Measurements from ENCODE around the gene LYVE1. TPM values are rescaled to one million over a fixed set of nuclear protein-coding genes. Genes with fewer than 3 reads are reported as not detected.
"Not testable (repeated sequence)": the region's sequence is repeated elsewhere in the genome, so short reads cannot be mapped to it uniquely, and the experiment has no call there.

Gene LYVE1
- polyA plus RNA-seq, 5 donors, result 134 to 241 (median 194) TPM

DNA sequence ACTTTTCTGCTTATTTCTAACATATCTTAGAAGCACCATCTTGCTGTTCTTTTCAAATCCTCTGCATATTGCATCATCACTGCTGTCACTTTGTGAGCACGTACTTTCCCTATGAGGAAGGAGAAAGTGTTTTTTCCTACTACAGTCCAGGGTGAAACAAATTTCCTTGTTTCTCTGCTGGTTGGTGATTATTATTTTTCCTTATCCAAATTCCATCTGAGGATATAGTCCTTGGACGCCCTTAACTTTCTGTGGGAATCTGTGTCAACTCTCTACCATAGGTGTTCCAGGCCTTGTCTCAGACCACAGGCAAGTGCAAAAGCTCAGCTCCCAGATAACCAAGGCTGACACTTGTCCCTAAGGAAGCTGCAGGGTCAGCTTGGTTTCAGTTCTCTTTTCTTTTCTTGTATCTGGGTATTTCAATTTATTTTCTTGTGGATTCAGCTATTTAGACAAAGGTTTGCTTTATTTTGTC is 29.4 kb upstream of the LYVE1 start:
- no peak for DNase-seq

DNA sequence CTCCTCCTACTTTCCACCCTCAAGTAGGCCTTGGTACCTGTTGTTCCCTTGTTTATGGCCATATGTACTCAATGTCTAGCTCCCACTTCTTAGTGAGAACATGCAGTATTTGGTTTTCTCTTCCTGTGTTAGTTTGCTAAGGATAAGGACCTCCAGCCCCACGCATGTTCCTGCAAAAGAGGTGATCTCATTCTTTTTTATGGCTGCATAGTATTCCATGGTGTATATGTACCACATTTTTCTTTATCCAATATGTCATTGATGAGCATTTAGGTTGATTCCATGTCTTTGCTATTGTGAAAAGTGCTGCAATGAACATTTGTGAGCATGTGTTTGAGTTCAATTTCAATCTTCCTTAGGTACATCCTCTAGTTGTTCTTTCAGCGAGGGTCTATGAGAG is 27.4 kb upstream of the LYVE1 start:
- DNase-seq, result not testable (repeated sequence)

DNA sequence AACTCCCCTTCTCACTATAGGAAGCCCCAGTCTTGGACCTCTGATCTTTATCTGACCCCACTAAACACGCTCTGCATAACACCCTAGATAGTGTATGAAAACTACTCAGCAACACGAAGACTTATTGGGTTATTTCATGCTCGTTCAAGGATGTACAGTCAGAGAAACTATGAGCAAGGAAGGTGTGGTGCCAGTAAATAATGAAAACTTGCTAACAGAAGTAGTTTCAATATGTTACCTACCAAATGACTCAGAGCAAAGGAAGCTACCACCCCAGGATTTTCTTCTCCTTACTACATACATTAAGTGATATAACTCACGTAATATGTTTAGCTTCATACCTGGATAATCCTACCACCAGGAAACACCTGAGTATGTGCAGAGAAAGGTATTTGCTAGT is 25.9 kb upstream of the LYVE1 start:
- DNase-seq, result no peak

DNA sequence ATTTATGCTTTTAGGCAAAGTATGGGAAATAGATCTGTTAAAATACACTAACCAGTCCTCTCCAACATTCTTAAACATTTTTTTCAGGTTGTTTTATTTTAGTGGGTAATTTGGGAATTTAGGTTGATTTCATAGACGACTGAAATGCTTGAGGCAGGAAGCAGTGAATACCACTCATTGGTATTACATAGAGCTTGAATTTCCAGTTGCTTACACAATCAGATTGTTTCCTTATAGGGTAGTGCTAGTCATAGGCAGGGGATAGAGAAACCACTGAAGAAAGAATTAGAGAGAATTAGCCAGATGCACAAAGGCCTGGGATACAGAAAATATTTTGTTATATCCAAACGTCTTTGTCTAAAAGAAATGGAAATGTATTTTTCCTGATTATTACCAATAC is 23.9 kb upstream of the LYVE1 start:
- DNase-seq, result no peak

DNA sequence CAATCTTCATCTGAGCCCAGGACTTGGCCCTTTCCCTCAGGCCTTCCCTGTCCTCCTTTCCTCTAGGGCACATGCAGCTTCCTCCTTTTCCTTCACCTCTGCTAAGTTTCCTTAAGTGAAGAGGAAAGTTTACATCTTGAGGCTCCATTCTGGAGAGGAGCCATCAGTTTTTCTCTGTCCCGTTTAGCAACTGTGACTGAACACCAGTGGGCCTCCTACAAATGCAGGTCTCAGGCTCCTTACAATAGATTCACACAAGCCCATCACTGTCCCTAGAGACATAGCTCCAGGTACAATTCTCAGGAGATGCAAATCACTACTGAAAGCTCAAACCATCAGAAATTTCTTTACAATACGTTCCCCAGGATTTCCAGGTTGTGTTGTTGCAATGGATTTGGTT is 23.3 kb upstream of the LYVE1 start:
- no peak for DNase-seq

DNA sequence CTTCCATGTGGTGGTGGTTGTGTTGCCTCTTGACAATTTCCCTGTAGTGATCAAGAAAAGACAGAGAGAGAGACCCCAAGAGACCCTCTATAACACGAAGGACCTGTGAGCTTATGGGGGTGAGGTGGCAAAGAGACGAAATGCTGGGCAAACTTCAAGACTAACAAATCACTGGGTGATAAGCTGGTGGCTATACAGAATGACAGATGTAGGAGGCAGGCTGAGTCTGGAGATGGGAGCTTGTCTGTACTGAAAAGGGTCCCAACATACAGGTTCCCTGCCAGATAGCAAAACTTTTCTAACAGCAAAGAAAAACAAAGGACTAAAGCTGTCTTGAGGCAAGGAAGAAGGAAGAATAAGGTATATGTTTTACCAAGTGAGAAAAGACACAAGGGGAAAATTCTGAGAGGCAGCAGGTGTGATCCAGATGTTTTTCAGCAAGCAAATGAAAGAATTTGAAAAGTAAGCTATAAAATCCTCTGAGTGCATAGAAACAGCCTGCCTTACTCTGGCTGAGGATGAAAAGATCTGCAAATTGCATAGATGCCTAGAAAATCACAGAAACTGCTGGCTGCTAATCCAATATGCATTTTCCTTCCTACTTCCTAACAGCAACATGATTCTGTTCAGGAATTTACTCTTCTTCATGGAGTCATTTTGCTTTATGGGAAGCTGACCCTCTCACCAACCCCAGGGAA is 21.9 kb upstream of the LYVE1 start:
- no peak for DNase-seq

DNA sequence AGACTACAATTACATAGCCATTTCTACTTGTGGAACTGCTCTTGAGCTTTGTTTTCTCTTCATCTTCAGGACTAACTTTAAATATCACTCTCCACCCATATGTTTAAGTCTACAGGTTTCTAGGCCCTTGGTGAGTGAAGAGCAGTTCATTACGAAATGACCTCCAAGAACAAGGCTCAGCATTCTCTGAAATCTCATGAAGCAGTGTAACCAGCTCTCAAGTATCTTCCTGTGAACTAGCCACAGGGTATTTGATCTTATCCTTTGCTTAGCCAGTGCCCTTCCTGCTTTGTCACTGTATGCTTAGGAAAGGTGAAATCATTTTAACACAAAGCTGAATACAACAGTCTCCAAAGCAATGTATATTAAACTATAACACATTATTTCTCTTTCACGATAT is 20.4 kb upstream of the LYVE1 start:
- DNase-seq, result no peak

DNA sequence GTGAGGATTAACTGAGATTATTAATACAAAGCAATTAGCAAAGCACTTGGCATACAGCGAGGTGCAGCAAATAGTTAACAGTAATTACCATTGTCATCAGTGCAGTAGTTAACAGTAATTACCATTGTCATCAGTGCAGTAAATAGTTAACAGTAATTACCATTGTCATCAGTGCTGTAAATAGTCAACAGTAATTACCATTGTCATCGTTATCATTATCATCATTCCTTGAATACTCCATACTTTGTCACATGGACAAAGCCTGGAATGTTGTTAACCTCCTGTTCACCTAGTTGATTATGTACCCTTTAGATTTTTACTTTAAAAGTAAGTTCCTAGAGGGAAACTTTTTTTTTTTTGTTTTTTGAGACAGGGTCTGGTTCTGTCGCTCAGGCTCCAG is 19.5 kb upstream of the LYVE1 start:
- DNase-seq, result no peak

DNA sequence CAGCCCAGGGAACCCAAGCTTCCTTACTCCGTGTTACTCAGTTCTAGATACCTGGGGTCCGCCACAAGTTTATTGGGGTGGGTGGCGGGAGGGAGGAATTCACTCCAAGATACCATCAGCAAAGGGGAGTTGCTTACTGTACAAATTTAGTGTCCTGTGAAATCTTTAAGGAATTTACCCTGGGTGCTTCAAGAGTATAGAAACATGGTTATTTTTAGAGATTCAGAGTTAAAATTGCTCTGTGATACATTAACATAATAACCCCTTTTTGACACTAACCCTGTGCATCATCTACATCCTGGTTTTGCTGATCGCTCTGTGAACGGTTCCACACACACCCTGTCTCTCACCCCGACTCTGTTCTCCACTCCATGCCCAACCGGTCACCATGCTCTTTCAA is 18.9 kb upstream of the LYVE1 start:
- DNase-seq, result no peak

DNA sequence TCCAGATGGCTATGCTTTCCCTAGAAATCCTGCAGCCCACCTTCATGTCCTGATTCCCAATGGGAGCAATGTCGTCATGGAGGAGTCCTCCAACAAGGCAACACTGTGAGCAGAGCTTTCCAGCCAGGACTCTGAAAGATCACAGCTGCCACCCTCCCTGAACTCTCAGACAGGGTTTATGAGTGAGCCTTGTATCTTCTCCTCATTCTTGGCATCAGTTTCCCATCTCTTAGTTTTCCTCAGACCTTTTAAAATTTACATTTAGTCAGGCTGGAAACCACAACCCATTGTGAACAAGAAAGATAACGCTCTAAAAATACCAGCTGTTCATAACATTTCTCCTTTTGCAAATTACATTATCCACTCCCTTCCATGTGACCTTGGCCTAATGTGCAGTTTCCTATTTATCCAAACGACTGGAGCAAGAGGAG is 15.6 kb upstream of the LYVE1 start:
- DNase-seq, result peak; percentile 63 to 70

DNA sequence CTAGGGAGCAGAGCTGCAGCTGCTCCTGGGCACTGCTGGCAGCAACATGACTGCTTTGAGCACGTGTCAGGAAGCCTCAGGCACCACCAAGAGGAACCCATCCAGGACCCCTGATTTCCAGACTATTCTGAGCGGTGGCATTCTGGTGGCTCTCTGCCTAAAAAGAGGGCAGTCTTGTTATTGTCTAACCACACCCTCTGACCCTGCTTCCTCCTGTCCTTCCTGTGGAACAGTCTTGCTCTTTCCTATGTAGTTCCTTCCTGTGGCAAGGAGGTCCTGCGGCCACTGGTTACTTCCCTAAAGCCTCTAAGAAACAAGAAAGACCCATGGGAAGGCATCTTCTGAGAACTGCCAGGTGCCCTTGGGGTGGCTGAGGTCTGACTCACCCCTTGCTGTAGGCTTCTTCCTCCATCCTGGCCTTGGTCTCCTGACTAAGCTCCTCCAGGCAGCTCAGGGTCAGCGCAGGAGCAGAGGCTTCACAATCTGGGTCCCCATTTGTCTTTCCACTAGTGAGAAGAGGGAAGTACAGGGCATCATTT is 13.1 kb upstream of the LYVE1 start:
- DNase-seq, result no peak

DNA sequence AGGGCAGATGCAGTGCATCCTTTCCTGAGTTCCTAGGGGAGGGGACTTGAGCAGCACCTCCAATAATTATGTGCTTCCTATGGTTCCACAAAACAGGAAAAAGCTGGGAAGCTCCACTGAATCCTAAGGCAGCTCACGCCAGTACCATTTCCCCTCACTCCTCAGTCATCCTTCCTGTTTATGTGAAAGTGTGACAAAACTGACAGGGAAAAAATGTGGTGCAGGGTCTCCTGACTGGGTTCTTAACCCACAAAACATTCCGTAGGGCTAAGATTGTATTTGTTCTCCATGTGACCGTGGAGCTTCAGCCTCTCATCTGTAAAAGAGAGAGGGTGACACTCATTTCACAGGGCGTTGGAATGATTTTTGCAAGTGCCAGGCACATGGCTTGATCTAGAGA is 12.2 kb upstream of the LYVE1 start:
- DNase-seq, result no peak

DNA sequence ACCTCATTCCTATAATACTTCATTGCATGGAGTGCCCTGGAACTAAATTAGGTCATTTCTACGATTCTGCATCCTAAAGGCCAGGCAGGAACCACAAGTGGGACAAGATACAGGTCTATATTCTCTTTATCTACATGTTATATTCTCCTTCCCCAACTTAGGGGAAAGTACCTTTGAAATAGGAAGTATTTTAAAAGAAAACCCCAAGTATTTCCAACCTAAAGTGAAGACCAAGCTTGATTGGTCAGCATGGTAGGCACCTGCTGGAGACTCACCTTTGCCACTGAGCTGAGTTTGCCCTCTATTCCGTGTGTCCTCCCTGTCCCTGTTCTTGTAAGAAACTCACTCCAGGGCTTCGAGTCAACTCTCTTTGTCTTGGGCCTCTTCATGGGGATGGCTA is 11.2 kb upstream of the LYVE1 start:
- DNase-seq, result no peak

DNA sequence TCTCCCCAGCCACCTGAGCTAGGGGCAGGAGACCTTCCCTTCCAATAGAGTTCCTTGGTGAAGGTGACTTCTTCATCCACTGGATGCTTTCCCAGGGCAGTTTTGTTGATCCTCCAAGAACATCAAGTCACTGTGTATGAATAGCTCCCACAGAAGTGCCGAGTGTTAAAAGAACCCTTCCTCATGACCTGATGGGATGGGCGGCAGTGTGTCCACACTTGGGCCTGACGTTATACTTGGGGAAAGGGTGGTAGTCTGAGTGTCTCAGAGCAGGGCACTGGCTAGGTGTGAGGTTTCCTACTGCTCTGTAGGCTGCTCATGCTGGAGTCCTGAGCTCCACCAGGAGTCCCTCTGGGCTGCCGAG is 7.6 kb upstream of the LYVE1 start:
- DNase-seq, result no peak

DNA sequence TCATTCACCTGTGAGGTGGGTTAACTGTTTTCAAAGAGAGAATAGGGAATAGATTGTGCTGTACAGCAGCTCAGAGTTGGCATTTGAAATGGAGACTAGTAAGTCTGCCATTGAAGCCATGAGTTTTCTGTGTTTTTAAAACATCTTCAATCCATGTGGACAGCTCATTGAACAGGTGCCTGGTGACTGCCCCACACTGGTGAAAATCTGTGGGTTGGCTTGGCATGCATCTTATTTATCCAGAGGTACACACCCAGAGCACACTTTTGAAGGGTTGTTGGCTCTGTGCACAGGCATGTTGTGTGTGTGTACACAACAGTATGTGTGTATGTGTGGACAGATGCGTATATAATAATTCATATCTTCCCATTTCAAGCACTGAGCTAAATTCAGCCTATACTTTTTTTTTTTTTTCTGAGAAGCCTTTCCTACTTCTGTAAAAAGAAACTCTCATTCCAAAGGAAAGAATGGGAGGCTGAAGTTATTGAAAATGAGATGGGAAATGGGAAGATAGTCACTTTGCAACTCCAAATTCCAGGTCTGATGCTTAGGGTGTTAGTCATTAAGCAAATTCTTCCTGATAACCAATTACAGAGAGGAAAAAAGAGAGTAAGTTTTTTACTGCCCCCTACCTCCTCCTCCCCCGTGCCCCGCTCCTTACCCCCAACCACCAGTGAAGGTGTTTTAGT is 7.0 kb upstream of the LYVE1 start:
- no peak for DNase-seq

DNA sequence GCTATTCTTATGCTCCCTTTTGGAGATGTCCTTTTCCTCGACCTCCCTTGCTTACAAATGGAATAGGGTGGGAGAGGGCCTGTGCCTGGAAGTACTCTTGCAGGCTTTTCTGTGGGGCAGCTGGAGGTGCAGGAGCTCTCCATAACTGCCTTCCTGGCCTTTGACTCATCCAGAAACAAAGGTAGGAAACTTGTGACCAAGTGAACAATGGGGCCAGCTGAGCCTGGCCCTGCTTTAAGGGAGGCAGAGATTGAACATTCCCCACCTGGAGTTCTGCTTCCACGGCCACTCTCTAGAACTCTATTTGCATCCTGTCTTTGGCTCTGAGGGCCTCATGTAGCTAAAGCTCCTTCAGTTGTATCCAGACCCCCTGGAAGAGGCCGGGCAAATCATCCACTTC is 5.1 kb upstream of the LYVE1 start:
- DNase-seq, result no peak

DNA sequence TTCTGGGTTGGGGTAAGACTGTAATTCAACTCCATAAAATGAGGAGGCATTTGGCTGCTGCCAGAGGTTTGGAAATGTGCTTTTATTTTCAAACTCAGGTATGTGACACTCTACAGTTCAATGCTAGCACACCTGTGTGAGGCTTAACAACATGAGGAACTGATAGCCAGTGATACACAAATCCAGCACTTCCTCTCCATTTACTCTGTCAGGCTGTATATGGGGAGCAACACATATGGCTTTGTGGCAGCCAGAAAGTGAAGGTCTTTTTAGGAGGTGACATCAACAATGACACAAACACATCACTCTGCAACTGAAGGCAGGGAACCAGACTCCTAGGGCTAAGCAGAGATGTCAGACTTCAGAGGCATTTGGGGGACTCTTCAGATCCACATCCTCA is 4.6 kb upstream of the LYVE1 start:
- DNase-seq, result no peak

DNA sequence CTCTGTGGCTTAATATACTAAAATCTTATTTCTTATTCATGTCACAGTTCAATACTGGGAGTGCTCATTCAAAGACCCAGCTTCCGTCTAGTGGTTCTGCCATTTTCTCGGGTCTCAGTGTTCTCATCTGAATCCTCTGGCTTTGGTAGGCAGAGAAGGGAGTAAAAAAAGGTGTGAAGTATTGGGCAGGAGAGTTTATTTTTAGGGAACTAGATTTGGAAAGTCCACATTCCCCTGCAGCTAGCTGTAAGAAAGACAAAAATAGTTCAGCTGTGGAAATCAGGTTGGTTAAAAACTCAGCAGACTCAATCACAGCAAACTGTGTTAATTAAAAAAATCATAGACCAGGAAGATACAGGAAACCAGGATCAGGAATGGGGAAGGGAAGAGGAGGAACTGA is 4.1 kb upstream of the LYVE1 start:
- DNase-seq, result no peak

DNA sequence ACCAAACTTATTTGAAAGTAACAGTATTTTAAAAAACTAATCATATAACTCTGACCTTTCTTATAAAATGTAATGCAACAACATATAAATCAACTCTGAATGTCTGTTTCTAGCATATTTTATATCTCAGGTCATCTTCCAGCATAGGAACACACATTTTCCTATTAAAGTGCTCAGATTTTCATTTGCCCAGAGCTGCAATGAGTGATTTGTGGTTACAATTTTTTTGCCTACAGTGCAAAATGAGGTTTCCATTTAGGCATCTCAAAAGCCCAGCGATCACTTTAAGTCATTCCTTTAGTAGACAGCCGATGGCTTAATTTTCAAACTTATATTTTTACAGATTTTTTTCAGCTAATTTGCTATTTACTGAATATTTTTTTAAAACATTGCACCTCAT is 1.0 kb downstream of the LYVE1 start:
- no peak for DNase-seq

DNA sequence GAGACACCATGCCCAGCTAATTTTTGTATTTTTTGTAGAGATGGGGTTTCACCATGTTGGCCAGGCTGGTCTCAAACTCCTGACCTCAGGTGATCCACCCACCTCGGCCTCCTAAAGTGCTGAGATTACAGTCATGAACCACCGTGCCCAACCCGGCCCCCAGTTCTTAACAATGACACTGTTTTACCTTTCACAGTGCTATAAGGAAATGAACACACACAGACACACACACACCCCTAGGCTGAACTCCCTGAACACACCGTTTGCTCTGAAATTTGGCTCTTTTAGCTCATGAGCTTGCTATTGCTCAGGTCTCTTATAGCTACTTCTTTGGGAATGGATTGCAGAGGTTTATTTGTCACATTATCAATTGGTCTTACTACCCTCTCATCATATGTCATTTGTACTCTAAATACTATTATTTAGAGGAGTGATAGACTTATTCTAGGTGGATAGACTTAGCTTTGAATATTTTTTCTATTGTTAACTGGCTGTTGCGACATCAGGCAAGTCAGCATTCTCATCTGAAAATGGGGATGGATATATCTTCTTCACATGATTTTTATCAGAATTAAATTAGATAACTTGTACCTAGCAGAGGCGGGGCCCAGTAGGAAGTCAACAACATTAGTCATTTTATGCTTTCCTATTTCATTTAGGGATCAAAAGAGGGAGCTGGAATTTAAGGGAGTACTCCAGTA is 2.1 kb downstream of the LYVE1 start:
- no peak for DNase-seq

DNA sequence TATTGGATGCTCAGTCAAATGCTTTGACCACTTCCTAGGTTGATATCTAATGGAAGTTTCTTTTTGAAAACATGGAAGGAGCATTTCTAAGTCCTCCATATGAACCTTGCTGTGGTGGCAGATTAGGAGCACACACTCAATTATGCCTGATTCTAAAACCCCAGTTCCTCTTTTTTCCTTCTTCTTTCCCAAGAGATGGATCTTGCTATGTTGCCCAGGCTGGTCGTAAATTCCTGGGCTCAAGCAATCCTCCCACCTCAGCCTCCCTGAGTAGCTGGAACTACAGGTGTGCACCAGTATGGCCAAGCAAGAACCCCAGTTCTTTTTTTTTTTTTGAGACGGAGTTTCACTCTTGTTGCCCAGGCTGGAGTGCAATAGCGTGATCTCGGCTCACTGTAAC is 3.0 kb downstream of the LYVE1 start:
- DNase-seq, result no peak

DNA sequence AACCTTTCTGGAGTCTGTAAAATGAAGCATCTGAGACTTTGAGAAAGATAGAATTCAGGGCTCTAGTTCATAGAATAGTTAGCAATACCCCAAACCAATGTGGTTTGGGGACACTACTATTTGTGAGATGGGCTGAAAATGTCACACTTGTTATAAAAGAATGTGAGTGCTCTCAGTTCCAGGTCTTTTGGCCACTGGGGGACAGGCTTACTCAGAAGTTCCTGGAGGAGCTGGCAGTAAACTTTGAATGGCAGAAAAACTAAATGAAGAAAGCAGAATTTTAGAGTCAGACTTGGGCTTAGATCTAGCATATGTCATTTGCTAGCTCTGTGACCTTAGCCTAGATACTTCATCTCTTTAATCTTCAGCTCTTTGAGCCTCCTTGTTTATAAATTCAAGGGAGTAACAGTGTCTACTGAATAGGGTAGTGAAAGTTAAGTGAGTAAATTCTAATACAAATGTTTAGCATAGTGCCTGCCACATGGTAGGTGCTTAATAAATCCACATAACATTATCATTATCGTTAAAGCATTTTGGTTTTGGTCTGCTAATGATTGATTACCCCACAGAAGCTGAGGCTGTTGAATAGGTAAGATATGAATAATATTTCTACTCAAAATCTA is 3.7 kb downstream of the LYVE1 start:
- DNase-seq, result no peak

All from right lung (tissue), 5 donors.